Measurements from ENCODE around the gene SEPTIN10. TPM values are rescaled to one million over a fixed set of nuclear protein-coding genes. Genes with fewer than 3 reads are reported as not detected.
"Not testable (repeated sequence)": the region's sequence is repeated elsewhere in the genome, so short reads cannot be mapped to it uniquely, and the experiment has no call there.

Gene SEPTIN10
- total RNA-seq, 2 donors from 2014 or later = 3.9 to 6.2 TPM

DNA sequence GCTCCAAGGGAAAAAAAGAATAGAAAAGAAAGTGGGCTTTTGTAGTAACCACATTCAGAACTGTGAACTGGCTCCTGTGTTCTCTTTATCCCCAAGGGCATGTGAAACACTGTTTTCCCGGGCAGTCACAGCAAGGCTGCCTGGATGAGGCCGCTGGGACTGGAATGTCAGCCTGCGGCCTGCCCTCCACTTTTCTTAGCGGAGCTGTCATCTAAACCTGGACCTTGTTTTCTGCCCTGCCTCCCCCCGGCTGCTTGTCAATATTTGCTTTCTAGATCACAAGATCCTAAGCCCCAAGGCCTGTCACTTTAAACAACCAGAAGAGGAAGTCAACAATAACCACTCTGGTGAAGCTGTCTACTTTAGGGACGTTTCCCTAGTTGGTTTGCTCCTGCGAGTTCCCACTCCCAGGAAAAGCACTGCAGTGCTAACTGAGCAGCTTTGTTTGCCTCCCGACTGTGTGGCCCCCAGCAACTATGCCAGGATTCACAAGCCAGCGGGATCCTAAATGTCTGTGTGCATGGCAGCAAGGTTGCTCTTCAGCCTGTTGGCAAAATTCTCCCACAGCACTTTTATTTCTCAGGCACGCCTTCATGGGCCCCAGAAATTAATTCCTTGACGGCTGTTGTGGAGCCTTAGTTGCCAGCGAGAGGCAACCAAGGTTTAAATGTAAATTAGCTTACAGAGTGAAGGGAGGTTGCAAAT lies 31.0 kb upstream of the SEPTIN10 start:
- Mint-ChIP-seq H3K27me3 (peaks cover 23% of the 10 kb centered on the region), H3K36me3 (ENCODE audit: low read depth) (no peaks in the 10 kb centered on the region), H3K4me1 (peaks cover 2% of the 10 kb centered on the region), H3K27ac (no peak overlapping the region), H3K4me3 (no peak overlapping the region)
- no peaks in the 10 kb centered on the region for H3K9me3 ChIP-seq (ENCODE audit: control insufficient read depth, low read length, poor library complexity, severe bottlenecking)
- DNase-seq = no peak
- no peak for ATAC-seq

GRCh38 chr2:109640000-109640399 lies 26.2 kb upstream of the SEPTIN10 start:
- H3K27ac Mint-ChIP-seq; H3K4me1 Mint-ChIP-seq; H3K36me3 Mint-ChIP-seq (ENCODE audit: low read depth); H3K9me3 ChIP-seq (ENCODE audit: control insufficient read depth, low read length, poor library complexity, severe bottlenecking); H3K4me3 Mint-ChIP-seq; DNase-seq; ATAC-seq: not testable (repeated sequence)
- H3K27me3 Mint-ChIP-seq = peaks cover 19% of the 10 kb centered on the region

GRCh38 chr2:109638795-109639194 lies 25.0 kb upstream of the SEPTIN10 start:
- peaks cover 12% of the 10 kb centered on the region for H3K27me3 Mint-ChIP-seq
- no peak overlapping the region for H3K4me3 Mint-ChIP-seq
- H3K9me3 ChIP-seq (ENCODE audit: control insufficient read depth, low read length, poor library complexity, severe bottlenecking) = no peaks in the 10 kb centered on the region
- ATAC-seq (no peak), DNase-seq (no peak)
- peaks cover 5% of the 10 kb centered on the region for H3K4me1 Mint-ChIP-seq
- H3K27ac Mint-ChIP-seq = no peak overlapping the region
- no peaks in the 10 kb centered on the region for H3K36me3 Mint-ChIP-seq (ENCODE audit: low read depth)

GRCh38 chr2:109637749-109638570 lies 24.2 kb upstream of the SEPTIN10 start:
- Mint-ChIP-seq H3K4me1 (peaks cover 5% of the 10 kb centered on the region), H3K4me3 (no peak overlapping the region), H3K27me3 (peaks cover 13% of the 10 kb centered on the region), H3K36me3 (ENCODE audit: low read depth) (no peaks in the 10 kb centered on the region), H3K27ac (peak overlapping the region; percentile 10)
- DNase-seq = no peak
- no peaks in the 10 kb centered on the region for H3K9me3 ChIP-seq (ENCODE audit: control insufficient read depth, low read length, poor library complexity, severe bottlenecking)
- no peak for ATAC-seq

DNA sequence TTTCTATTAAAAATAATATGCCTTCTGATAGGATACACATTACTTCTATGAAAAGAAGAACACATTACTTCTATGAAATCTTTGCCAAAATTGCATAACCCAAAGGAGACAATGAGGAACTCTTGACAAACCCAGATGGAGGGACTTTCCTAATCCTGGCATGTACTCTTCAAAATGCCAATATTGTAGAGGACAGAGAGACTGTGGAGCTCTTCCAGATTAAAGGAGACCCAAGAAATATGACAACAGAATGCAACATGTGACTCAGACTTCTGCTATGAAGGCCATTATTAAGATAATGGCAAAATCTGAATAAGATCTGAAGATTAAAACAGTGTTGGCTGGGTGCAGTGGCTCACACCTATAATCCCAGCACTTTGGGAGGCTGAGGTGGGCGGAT lies 22.6 kb upstream of the SEPTIN10 start:
- Mint-ChIP-seq H3K27ac (no peak overlapping the region), H3K4me1 (peaks cover 5% of the 10 kb centered on the region)
- no peak for DNase-seq

DNA sequence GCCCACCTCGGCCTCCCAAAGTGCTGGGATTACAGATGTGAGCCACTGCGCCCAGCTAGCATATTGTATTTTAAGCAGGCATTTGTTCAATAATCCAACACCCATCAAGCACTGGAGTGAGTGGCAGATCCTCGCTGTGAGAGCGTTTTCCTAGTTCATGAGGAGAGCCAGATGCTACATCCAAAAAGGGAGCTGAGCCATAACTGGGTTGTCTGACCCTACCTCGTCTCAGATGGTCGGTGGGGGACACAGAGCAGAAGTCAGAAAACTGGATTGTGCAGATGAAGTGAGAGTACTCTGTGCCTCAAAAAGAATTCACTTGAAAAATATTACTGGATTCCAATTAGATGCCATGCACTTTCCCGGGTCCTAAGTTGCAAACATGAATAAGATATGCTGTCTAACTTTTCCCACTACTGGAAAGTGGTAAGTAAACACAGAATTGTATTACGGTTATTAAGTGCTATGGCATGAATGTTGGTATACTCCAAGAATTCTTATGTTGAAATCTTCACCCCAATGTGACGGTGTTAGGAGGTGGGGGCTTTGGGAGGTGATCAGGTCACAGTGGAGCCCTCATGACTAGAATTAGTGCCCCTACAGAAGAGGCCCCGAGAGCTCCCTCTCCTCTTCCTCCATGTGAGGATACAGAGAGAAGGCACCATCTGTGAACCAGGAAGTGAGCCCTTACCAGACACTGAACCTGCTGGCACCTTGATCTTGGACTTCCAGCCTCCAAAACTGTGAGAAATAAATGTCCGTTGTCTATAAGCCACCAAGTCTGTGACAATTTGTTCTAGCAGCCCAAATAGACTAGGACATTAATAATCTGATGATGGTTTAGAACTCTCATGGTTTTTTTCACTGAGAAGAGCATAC lies 21.9 kb upstream of the SEPTIN10 start:
- DNase-seq = no peak
- no peaks in the 10 kb centered on the region for H3K9me3 ChIP-seq (ENCODE audit: control insufficient read depth, low read length, poor library complexity, severe bottlenecking)
- H3K27me3 Mint-ChIP-seq = peaks cover 18% of the 10 kb centered on the region
- H3K4me3 Mint-ChIP-seq = no peak overlapping the region
- H3K27ac Mint-ChIP-seq = no peak overlapping the region
- H3K36me3 Mint-ChIP-seq (ENCODE audit: low read depth) = no peaks in the 10 kb centered on the region
- H3K4me1 Mint-ChIP-seq = peaks cover 5% of the 10 kb centered on the region
- ATAC-seq = no peak

More for the DNA sequence above, 22.6 kb upstream of the SEPTIN10 start:
- ATAC-seq = no peak
- H3K36me3 Mint-ChIP-seq (ENCODE audit: low read depth) = no peaks in the 10 kb centered on the region
- H3K4me3 Mint-ChIP-seq = no peak overlapping the region
- peaks cover 17% of the 10 kb centered on the region for H3K27me3 Mint-ChIP-seq
- H3K9me3 ChIP-seq (ENCODE audit: control insufficient read depth, low read length, poor library complexity, severe bottlenecking) = no peaks in the 10 kb centered on the region

DNA sequence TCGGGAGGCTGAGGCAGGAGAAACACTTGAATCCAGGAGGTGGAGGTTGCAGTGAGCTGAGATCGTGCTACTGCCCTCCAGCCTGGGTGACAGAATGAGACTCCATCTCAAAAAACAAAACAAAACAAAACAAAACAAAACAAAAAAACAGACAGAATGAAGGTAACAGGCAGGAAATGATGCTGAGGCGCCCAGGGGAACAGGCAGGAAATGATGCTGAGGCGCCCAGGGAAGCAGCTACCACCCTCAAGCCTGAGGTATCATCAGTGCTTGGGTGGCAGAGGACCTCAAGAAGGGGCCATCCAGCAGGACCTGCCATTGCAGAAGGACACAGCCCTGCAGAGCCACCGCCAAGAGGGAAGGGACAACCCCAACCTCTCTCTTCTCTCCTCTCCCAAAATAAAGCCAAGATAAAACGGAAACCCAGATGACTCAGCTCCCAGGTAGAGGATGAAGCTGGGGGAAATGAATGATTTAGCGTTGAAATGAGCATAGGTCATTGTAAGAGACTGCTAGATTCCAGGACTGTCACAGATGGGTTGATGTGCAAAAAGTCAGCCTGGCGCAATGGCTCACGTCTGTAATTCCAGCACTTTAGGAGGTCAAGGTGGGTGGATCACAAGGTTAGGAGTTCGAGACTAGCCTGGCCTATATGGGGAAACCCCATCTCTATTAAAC lies 19.7 kb upstream of the SEPTIN10 start:
- ATAC-seq = no peak
- H3K27ac Mint-ChIP-seq = peak overlapping the region; percentile 4
- H3K4me3 Mint-ChIP-seq = no peak overlapping the region
- peaks cover 3% of the 10 kb centered on the region for H3K36me3 Mint-ChIP-seq (ENCODE audit: low read depth)
- DNase-seq = no peak
- H3K9me3 ChIP-seq (ENCODE audit: control insufficient read depth, low read length, poor library complexity, severe bottlenecking) = no peaks in the 10 kb centered on the region
- peaks cover 23% of the 10 kb centered on the region for H3K27me3 Mint-ChIP-seq
- peaks cover 5% of the 10 kb centered on the region for H3K4me1 Mint-ChIP-seq

GRCh38 chr2:109632158-109632789 lies 18.5 kb upstream of the SEPTIN10 start:
- Mint-ChIP-seq H3K4me1 (no peaks in the 10 kb centered on the region), H3K27me3 (peaks cover 25% of the 10 kb centered on the region), H3K4me3 (no peak overlapping the region), H3K36me3 (ENCODE audit: low read depth) (peaks cover 3% of the 10 kb centered on the region), H3K27ac (no peak overlapping the region)
- DNase-seq (no peak), ATAC-seq (no peak)
- no peaks in the 10 kb centered on the region for H3K9me3 ChIP-seq (ENCODE audit: control insufficient read depth, low read length, poor library complexity, severe bottlenecking)

DNA sequence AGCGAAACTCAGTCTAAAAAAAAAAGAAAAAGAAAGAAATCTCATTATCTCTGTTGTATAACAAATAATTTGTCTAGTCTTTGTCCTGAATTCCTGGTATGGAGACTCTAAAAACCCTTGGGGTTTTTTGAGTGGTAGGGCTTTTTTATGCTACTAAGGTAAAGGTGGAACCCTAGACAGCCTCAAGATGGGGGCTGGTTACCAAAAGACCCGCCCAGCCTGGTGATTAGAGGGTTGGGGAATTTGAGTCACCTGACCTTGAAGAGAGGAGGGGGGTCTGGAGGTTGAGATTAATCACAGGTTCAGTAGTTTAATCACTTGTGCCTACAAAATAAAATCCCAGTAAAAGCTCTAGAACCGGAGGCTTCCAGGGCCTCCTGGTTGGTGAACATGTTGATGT lies 18.0 kb upstream of the SEPTIN10 start:
- Mint-ChIP-seq H3K27ac (no peak overlapping the region), H3K4me3 (no peak overlapping the region), H3K36me3 (ENCODE audit: low read depth) (peaks cover 3% of the 10 kb centered on the region), H3K4me1 (no peaks in the 10 kb centered on the region), H3K27me3 (peaks cover 23% of the 10 kb centered on the region)
- ATAC-seq = no peak
- H3K9me3 ChIP-seq (ENCODE audit: control insufficient read depth, low read length, poor library complexity, severe bottlenecking) = no peaks in the 10 kb centered on the region
- no peak for DNase-seq

GRCh38 chr2:109630441-109631430 lies 17.0 kb upstream of the SEPTIN10 start:
- Mint-ChIP-seq H3K4me1 (no peaks in the 10 kb centered on the region), H3K4me3 (no peak overlapping the region), H3K36me3 (ENCODE audit: low read depth) (peaks cover 3% of the 10 kb centered on the region), H3K27ac (no peak overlapping the region), H3K27me3 (peaks cover 19% of the 10 kb centered on the region)
- DNase-seq = no peak
- no peak for ATAC-seq
- no peaks in the 10 kb centered on the region for H3K9me3 ChIP-seq (ENCODE audit: control insufficient read depth, low read length, poor library complexity, severe bottlenecking)

- ATAC-seq (no peak), DNase-seq (no peak)
- H3K9me3 ChIP-seq (ENCODE audit: control insufficient read depth, low read length, poor library complexity, severe bottlenecking) = no peaks in the 10 kb centered on the region
- H3K36me3 Mint-ChIP-seq (ENCODE audit: low read depth) = peaks cover 3% of the 10 kb centered on the region
- no peaks in the 10 kb centered on the region for H3K4me1 Mint-ChIP-seq
- H3K27ac Mint-ChIP-seq = no peak overlapping the region
- H3K4me3 Mint-ChIP-seq = no peak overlapping the region
- H3K27me3 Mint-ChIP-seq = peaks cover 20% of the 10 kb centered on the region
Measured at GRCh38 chr2:109629867-109630266, 16.1 kb upstream of the SEPTIN10 start.
